ENCODE data around the gene UBE3D. TPM values are rescaled to one million over a fixed set of nuclear protein-coding genes. Genes with fewer than 3 reads are reported as not detected.
"Not testable (repeated sequence)": the region's sequence is repeated elsewhere in the genome, so short reads cannot be mapped to it uniquely, and the experiment has no call there.

Gene UBE3D
- polyA plus RNA-seq, 3 donors from 2014 or later = 3.1 to 4.1 (median 3.2) TPM

DNA sequence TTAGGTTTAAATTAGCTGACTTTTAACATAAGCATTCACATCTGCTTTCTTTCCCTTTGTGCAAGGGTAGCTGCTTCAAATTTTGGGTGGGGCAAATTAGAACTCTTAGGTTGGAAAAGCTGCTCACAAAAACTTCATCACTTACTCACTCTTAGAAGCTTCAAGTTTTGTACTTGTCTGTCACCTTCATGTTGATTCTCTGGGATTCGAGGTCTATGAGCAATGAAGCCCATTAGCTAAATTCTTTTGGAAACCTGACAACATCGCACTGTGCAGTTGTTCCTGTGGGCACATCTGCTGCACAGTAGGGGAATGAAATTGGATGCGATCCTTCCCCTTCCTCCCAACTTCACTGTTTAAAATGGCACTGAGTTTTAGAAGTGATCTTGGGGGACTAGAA, 156.1 kb downstream of the UBE3D start:
- Mint-ChIP-seq H3K9me3 (peaks cover 0 to 2% (median 0%) of the 10 kb centered on the region in 6 donors), H3K4me3 (no peak overlapping the region), H3K27me3 (ENCODE audit: low read depth in 3 of 3) (peaks cover 0 to 5% (median 0%) of the 10 kb centered on the region in 3 donors), H3K36me3 (peaks cover 0 to 14% (median 4%) of the 10 kb centered on the region in 3 donors), H3K27ac (no peak overlapping the region), H3K4me1 (no peaks in the 10 kb centered on the region)
- DNase-seq = no peak

DNA sequence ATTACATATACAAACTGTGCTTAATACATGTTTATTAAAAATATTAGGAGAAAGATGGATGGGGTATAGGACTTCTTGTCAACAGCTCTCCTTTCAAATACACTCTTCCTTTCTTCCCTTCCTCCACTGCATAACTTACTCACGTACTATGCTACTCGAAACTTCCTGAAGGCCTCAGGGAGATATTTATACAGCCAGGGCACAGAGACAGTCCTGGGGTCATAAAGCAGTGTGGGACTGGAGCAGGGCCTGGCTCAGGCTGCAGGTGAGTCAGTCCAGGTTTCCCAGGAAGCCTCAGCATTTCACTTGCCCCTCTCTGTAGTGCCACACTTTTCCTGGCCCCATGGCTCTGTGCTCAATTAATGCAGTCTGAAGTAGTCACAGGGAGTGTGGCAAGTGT, 157.0 kb downstream of the UBE3D start:
- Mint-ChIP-seq H3K36me3 (peaks cover 0 to 8% (median 4%) of the 10 kb centered on the region in 3 donors), H3K27ac (no peak overlapping the region), H3K9me3 (no peaks in the 10 kb centered on the region), H3K4me3 (no peak overlapping the region), H3K27me3 (ENCODE audit: low read depth in 3 of 3) (peaks cover 0 to 2% (median 0%) of the 10 kb centered on the region in 3 donors), H3K4me1 (no peaks in the 10 kb centered on the region)
- no peak for DNase-seq

DNA sequence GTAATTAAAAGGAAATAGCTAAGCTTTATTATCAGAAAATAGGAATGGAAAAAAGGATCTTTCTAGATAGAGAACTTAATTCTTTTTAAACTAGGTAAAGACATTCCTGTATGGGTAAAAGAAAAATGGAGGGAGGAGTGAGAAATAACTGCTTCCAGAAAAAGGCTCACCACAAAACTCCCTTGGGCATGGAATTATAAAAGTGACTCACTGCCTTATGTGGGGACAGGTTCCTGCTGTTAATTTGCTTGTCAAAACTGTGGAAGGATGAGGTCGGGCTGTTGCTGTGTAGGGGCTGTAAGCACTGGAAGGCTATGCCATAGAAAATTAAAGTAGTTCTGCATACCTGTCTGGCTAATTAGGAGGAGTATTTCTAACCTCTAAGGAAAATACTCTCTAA, 158.7 kb downstream of the UBE3D start:
- H3K9me3 Mint-ChIP-seq = no peaks in the 10 kb centered on the region
- no peak overlapping the region for H3K27ac Mint-ChIP-seq
- no peaks in the 10 kb centered on the region for H3K4me1 Mint-ChIP-seq
- H3K36me3 Mint-ChIP-seq = peaks cover 0 to 4% (median 4%) of the 10 kb centered on the region in 3 donors
- peaks cover 0 to 2% (median 0%) of the 10 kb centered on the region in 3 donors for H3K27me3 Mint-ChIP-seq (ENCODE audit: low read depth in 3 of 3)
- no peak for DNase-seq
- H3K4me3 Mint-ChIP-seq = no peak overlapping the region

DNA sequence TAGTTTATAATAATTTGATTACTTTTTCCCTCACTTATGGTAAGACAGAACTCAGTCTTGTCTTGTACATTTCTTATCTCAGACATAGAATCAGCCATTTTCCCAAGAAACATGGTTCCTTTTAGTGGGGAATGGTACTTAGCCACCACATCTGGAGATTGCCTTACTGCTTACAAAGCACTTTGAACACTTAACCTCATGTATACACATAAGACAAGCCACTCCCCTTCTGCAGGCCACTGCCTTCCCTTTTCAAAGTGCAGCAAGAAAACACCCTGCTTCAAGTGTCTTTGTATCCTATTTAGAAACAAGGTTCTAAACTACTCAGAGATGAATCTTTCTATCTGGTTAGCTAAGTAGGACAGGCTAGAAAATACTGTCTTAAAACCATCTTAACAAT, 159.2 kb downstream of the UBE3D start:
- no peak overlapping the region for H3K4me3 Mint-ChIP-seq
- H3K36me3 Mint-ChIP-seq = peaks cover 0 to 4% (median 2%) of the 10 kb centered on the region in 3 donors
- DNase-seq = no peak
- no peak overlapping the region for H3K27ac Mint-ChIP-seq
- peaks cover 0 to 2% (median 0%) of the 10 kb centered on the region in 3 donors for H3K27me3 Mint-ChIP-seq (ENCODE audit: low read depth in 3 of 3)
- H3K9me3 Mint-ChIP-seq = no peaks in the 10 kb centered on the region
- no peaks in the 10 kb centered on the region for H3K4me1 Mint-ChIP-seq

DNA sequence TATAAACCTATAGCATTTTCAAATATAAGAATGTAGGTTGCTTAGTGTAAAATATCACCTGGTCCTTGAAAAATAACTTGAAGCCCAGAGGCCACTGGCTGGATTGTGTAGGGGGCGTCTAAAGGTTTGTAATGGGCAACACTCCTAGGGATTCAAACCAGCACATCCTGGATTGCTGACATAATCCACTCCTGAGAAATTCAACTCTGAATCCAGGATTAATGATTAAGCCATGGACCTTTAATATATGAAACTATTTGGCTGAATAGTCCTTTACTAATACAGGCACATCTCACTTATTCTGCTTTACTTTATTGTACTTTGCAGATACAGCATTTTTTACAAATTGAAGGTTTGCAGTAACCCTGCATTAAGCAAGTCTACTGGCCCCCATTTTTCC, 160.8 kb downstream of the UBE3D start:
- H3K27me3 Mint-ChIP-seq (ENCODE audit: low read depth in 3 of 3) = no peaks in the 10 kb centered on the region
- H3K4me1 Mint-ChIP-seq = no peaks in the 10 kb centered on the region
- no peak for DNase-seq
- H3K4me3 Mint-ChIP-seq = no peak overlapping the region
- H3K36me3 Mint-ChIP-seq = no peaks in the 10 kb centered on the region
- H3K9me3 Mint-ChIP-seq = no peaks in the 10 kb centered on the region
- no peak overlapping the region for H3K27ac Mint-ChIP-seq

DNA sequence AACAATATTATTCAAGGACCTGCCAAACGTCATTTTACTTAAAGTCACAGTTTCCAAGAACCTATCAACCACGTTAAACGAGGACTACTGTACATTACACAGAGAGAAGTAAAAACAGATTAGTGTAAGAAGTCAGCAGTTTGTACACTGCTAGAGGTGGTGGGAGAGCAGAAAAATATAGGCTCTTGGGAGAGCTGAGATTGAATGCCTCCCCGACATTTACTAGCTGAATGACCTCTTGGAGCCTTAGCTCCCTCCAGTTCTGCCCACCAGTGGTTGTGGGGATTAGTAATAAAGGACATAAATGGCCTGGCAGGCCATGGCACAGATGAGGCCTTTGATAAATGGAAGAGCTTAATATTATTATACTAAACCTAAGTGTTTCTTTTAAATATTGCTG, 161.4 kb downstream of the UBE3D start:
- no peaks in the 10 kb centered on the region for H3K4me1 Mint-ChIP-seq
- DNase-seq = no peak
- no peaks in the 10 kb centered on the region for H3K36me3 Mint-ChIP-seq
- no peaks in the 10 kb centered on the region for H3K9me3 Mint-ChIP-seq
- H3K4me3 Mint-ChIP-seq = no peak overlapping the region
- H3K27ac Mint-ChIP-seq = no peak overlapping the region
- H3K27me3 Mint-ChIP-seq (ENCODE audit: low read depth in 3 of 3) = no peaks in the 10 kb centered on the region

DNA sequence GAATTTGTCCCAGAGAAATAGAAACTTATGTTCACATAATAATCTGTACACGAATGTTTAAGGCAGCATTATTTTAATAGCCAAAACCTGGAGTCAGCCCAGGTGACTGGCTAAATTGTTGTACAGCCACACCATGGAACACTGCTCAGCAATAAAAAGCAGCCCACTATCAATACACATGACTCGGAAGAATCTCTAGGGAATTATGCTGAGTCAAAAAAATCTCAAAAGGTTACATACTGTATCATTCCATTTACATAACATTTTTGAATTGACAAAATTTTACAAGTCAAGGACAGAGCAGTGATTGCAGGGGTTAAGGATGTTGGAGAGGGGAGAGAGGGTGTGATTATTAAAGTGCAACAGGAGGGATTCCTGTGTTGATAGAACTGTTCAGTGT, 163.4 kb downstream of the UBE3D start:
- Mint-ChIP-seq H3K4me1 (no peaks in the 10 kb centered on the region), H3K27me3 (ENCODE audit: low read depth in 3 of 3) (peaks cover 0 to 3% (median 0%) of the 10 kb centered on the region in 3 donors), H3K27ac (no peak overlapping the region), H3K9me3 (no peaks in the 10 kb centered on the region), H3K36me3 (no peaks in the 10 kb centered on the region), H3K4me3 (no peak overlapping the region)
- no peak for DNase-seq

DNA sequence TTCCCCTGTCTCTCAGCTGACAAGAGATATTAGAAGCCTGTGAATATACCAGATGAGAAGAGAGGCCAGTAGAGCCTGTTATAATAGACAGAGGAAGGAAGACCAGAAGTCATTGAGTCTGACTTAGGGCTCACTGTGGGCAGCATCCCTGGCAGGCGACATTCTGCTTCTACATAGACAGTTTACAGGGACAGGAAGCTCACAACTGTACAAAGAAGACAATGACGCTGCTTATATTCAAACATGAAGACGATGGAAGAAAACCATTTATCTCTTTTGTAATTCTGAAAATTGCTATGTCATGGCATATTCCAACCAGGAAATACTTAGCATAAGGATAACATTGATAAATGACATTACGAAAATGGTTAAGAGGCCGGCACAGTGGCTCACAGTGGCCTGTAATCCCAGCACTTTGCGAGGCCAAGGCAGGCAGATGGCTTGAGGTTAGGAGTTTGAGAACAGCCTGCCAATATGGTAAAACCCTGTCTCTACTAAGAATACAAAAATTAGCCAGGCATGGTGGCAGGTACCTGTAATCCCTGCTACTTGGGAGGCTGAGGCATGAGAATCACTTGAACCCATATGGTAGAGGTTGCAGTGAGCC, 170.9 kb downstream of the UBE3D start:
- Mint-ChIP-seq H3K27ac (no peak overlapping the region), H3K36me3 (peaks cover 12 to 33% (median 27%) of the 10 kb centered on the region in 3 donors), H3K27me3 (ENCODE audit: low read depth in 3 of 3) (peaks cover 0 to 3% (median 0%) of the 10 kb centered on the region in 3 donors), H3K4me1 (no peaks in the 10 kb centered on the region), H3K4me3 (no peak overlapping the region), H3K9me3 (no peaks in the 10 kb centered on the region)
- DNase-seq = no peak

DNA sequence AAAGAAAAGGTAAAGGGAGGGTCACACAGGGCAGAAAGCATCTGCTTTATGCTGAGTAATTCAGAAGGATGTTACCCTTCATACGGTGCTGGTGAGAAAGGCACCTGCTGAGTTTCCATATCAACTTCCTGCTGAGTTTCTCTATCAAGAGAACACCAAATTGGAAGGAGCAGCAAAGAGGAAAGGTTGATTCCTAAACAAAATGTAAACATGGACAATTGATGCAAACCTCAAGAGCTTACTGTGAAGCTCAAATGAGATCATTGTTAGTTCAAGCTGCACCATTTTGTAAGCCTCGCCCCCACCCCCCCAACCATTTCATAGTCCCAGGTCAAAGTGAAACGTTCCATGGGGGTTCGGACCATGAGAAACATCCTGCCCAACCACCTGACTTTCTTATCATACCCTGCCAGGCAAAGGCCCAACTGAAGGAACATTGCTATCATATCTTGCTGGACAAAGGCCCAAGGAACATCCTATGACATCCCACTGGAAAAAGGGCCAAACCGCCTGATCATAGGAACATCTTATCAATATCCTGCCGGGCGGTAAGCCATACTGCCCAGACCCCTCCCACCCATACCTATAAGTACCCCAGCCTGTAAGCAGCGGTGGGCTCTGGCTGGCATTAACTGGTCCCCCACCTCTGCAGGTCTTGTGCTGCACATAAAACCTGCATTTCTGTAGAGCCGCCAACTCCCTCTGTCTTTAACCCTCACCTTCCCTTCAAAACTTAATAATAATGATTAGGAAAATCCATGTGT, 171.6 kb downstream of the UBE3D start:
- Mint-ChIP-seq H3K27me3 (ENCODE audit: low read depth in 3 of 3) (peaks cover 0 to 3% (median 0%) of the 10 kb centered on the region in 3 donors), H3K27ac (no peak overlapping the region), H3K4me1 (no peaks in the 10 kb centered on the region), H3K36me3 (peaks cover 12 to 33% (median 27%) of the 10 kb centered on the region in 3 donors), H3K9me3 (no peaks in the 10 kb centered on the region), H3K4me3 (no peak overlapping the region)
- no peak for DNase-seq

DNA sequence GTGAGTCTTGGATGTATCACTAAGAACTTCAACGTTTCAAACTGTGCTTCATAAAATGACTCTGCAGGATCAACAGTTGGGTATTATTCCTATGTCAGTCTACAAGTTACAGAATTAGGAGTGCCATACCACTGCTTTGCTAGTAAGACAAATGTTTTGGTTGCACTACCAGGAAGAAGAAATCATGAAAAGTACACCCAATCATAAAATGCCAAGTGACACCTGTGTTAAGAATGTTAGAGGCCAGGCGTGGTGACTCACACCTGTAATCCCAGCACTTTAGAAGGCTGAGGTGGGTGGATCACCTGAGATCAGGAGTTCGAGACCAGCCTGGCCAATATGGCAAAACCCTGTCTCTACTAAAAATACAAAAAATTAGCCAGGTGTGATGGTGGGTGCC, 174.1 kb downstream of the UBE3D start:
- not testable (repeated sequence) for H3K27ac Mint-ChIP-seq; DNase-seq; H3K27me3 Mint-ChIP-seq (ENCODE audit: low read depth in 3 of 3); H3K4me3 Mint-ChIP-seq; H3K9me3 Mint-ChIP-seq; H3K4me1 Mint-ChIP-seq
- peaks cover 12 to 33% (median 27%) of the 10 kb centered on the region in 3 donors for H3K36me3 Mint-ChIP-seq

DNA sequence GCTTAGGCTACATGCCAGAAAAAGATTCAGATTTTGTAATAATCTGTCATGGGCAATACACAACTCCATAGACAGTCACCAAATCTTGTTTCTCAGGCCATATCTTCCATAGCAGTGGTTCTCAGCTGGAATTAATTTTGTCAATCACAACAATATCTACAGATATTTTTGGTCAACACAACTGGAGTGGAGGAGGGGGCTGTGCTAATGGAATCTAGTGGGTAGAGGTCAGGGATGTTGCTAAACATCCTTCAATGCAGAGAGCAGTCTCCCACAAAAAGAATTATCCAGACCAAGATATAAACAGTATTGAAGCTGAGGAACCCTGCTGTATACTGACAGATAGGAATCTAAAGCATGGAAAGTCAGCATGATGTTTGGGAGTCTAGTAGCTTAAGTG, 174.6 kb downstream of the UBE3D start:
- no peaks in the 10 kb centered on the region for H3K27me3 Mint-ChIP-seq (ENCODE audit: low read depth in 3 of 3)
- no peak overlapping the region for H3K27ac Mint-ChIP-seq
- H3K9me3 Mint-ChIP-seq = no peaks in the 10 kb centered on the region
- no peak overlapping the region for H3K4me3 Mint-ChIP-seq
- no peaks in the 10 kb centered on the region for H3K4me1 Mint-ChIP-seq
- no peak for DNase-seq
- H3K36me3 Mint-ChIP-seq = peaks cover 12 to 29% (median 27%) of the 10 kb centered on the region in 3 donors

DNA sequence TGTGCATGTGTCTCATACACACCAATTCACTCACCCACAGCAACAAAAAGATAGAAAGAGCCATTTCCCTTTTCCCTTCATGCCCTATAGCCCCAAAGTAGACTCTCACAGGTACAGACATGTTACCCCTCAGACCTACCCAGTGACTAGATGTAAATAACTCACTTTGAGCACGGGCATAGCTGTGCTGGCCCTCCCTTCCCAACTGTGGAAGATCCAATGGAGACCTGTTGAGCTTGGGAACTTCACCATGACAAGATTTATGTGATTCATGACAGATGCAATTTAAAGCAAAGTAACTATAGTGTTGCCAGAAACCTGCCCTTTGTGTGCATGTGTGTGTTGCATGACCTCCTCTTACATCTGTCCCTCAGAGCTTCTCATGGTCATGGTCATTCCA, 175.4 kb downstream of the UBE3D start:
- Mint-ChIP-seq H3K36me3 (peaks cover 12 to 27% (median 26%) of the 10 kb centered on the region in 3 donors), H3K9me3 (no peaks in the 10 kb centered on the region), H3K4me1 (no peaks in the 10 kb centered on the region), H3K27ac (no peak overlapping the region), H3K4me3 (no peak overlapping the region), H3K27me3 (ENCODE audit: low read depth in 3 of 3) (peaks cover 0 to 1% (median 0%) of the 10 kb centered on the region in 3 donors)
- DNase-seq = no peak

DNA sequence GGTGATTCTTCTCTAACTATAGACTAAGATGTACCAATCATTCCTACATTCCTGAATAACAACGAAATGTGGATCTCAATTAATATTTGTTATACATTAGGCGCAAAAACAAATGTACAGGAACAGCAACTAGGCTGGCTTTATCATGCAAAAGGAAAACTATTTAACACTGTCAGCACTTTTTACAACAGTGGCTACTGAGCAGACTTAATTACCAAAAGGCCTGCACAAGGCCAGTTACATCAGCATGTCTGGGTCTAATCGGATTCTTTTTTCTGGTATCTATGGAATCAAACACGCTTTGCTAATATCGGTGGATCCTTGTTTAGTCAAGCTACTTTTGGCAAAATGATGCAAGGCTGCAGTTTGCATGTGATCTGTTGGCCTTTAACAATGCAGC, 176.5 kb downstream of the UBE3D start:
- Mint-ChIP-seq H3K4me3 (no peak overlapping the region), H3K27ac (no peak overlapping the region), H3K36me3 (peaks cover 12 to 24% (median 19%) of the 10 kb centered on the region in 3 donors), H3K27me3 (ENCODE audit: low read depth in 3 of 3) (peaks cover 0 to 1% (median 1%) of the 10 kb centered on the region in 3 donors), H3K4me1 (no peaks in the 10 kb centered on the region), H3K9me3 (no peaks in the 10 kb centered on the region)
- no peak for DNase-seq

DNA sequence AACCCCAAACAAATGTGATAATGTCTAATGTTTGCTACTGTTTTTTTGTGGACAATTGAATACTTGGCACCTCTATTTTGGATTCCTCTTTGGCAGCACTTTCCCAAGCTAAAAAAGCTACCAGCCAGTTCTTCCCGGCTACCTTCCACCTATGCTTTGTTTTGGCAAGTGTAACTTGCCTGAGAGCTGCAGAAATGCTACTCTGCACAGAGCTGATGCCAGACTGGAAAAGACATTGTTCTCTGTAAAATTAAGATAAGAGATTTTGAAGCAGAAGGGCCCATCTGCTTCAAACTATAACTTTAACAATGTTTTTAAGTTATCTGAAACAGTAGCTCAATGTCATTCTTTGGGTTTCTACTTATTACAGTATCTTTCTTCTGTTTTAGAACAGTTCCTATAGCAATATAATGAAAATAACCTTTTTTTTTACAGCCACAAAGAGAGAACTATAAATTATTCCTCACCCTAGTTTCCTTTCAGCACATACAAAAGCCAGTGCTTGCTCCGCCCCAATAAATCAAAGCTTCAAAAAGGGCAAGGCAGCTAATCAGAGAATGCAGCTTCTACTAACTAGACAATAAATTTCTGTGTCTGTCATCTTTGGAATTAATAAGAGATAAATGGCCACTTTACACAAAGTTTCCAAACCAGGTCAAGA, 183.1 kb downstream of the UBE3D start:
- H3K4me3 Mint-ChIP-seq = no peak overlapping the region

More for the DNA sequence above, 183.1 kb downstream of the UBE3D start:
- peaks cover 2 to 4% (median 2%) of the 10 kb centered on the region in 3 donors for H3K27me3 Mint-ChIP-seq (ENCODE audit: low read depth in 3 of 3)
- no peak overlapping the region for H3K27ac Mint-ChIP-seq
- no peaks in the 10 kb centered on the region for H3K4me1 Mint-ChIP-seq
- no peak for DNase-seq
- H3K36me3 Mint-ChIP-seq = no peaks in the 10 kb centered on the region
- peaks cover 0 to 2% (median 0%) of the 10 kb centered on the region in 6 donors for H3K9me3 Mint-ChIP-seq
